Measurements from ENCODE around the gene CD34.

- TF ChIP-seq POLR2A (IDR thresholded peaks at IDR 0.05; ENCODE audit: low read depth, low read length) (no peak), POLR2AphosphoS5 (IDR thresholded peaks at IDR 0.05; ENCODE audit: low read depth, low read length) (no peak), TAF1 (IDR thresholded peaks at IDR 0.05; ENCODE audit: borderline replicate concordance, low read depth, low read length) (no peak)
Measured at GRCh38 chr1:207902566-207902965, 8.4 kb downstream of the CD34 start.
